Measurements from ENCODE around the gene DOCK9.

DNA sequence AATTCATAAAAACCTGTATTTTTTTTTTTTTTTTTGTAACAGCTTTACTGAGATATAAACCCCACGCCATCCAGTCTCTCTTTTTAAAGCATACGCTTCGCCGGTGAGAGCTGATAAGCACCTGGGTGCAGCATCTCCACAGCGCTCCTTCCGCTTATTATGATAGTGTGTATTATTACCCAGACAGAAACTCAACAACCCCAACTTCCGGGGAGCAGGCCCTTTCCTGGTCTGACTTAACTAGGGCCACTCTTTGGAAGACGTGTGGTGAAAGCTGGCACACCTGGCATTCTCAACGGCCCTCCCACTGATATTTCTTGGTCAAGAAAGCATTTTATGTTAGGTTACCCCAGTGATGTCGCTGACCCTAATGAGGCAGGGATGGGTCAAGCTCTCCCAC lies 173.9 kb downstream of the DOCK9 start:
- TF ChIP-seq, protein P1, sequence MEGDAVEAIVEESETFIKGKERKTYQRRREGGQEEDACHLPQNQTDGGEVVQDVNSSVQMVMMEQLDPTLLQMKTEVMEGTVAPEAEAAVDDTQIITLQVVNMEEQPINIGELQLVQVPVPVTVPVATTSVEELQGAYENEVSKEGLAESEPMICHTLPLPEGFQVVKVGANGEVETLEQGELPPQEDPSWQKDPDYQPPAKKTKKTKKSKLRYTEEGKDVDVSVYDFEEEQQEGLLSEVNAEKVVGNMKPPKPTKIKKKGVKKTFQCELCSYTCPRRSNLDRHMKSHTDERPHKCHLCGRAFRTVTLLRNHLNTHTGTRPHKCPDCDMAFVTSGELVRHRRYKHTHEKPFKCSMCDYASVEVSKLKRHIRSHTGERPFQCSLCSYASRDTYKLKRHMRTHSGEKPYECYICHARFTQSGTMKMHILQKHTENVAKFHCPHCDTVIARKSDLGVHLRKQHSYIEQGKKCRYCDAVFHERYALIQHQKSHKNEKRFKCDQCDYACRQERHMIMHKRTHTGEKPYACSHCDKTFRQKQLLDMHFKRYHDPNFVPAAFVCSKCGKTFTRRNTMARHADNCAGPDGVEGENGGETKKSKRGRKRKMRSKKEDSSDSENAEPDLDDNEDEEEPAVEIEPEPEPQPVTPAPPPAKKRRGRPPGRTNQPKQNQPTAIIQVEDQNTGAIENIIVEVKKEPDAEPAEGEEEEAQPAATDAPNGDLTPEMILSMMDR (IDR thresholded peaks at IDR 0.05): no peak
- TF ChIP-seq ZBTB33 (IDR thresholded peaks at IDR 0.05; ENCODE audit: borderline replicate concordance, low read depth): no peak
- TF ChIP-seq EZH2phosphoT487 (IDR thresholded peaks at IDR 0.05; ENCODE audit: borderline replicate concordance, low read depth): no peak
- TF ChIP-seq POLR2AphosphoS5 (IDR thresholded peaks at IDR 0.05; ENCODE audit: low read depth, low read length): no peak
- TF ChIP-seq USF1 (IDR thresholded peaks at IDR 0.05; ENCODE audit: borderline replicate concordance, low read depth): no peak
- no peak for TF ChIP-seq RXRA (IDR thresholded peaks at IDR 0.05; ENCODE audit: borderline replicate concordance, low read depth)
- no peak for TF ChIP-seq RFX5 (IDR thresholded peaks at IDR 0.05; ENCODE audit: low read length)
- TF ChIP-seq RAD21 (IDR thresholded peaks at IDR 0.05; ENCODE audit: low read length): no peak
- TF ChIP-seq, protein P2, sequence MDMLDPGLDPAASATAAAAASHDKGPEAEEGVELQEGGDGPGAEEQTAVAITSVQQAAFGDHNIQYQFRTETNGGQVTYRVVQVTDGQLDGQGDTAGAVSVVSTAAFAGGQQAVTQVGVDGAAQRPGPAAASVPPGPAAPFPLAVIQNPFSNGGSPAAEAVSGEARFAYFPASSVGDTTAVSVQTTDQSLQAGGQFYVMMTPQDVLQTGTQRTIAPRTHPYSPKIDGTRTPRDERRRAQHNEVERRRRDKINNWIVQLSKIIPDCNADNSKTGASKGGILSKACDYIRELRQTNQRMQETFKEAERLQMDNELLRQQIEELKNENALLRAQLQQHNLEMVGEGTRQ (IDR thresholded peaks at IDR 0.05; ENCODE audit: borderline replicate concordance, low read depth, low read length): no peak
- no peak for TF ChIP-seq TAF1 (IDR thresholded peaks at IDR 0.05; ENCODE audit: borderline replicate concordance, low read depth, low read length)
- TF ChIP-seq REST (IDR thresholded peaks at IDR 0.05; ENCODE audit: low read depth, low read length): no peak

Data from SK-N-SH (cell line).